GM23338 (cell line): ENCODE measurements around the gene ZNF823. TPM values are rescaled to one million over a fixed set of nuclear protein-coding genes. Genes with fewer than 3 reads are reported as not detected.

Experiments used
- ATAC-seq: fragments of 200-7000 bp; cut with Tn5 transposase; 3 replicates; pipeline ENCODE4 v1.9.1; 2020
- DNase-seq: peaks from one replicate; pipeline ENCODE4 v3.0.0-alpha.2; 2015; ENCODE audit warnings: low spot score
- H2AFZ ChIP-seq: fragments of 200-600 bp; sonication (generic); 2 replicates; pipeline ENCODE4 v1.8.0; 2016; ENCODE audit warnings: antibody characterized with exemption, mild to moderate bottlenecking, moderate library complexity
- H3F3A ChIP-seq: fragments of 200-600 bp; sonication (generic); replicated peaks from 2 replicates; pipeline ENCODE4 v1.8.0; 2017; ENCODE audit warnings: antibody characterized with exemption, mixed run types, low read depth
- H3K27ac ChIP-seq: fragments of 200-600 bp; sonication (generic); 2 replicates; pipeline ENCODE4 v1.6.1; 2016; ENCODE audit warnings: low read depth
- H3K27me3 ChIP-seq: fragments of 200-600 bp; sonication (generic); 2 replicates; pipeline ENCODE4 v1.8.0; 2016; ENCODE audit warnings: mild to moderate bottlenecking, mixed run types, moderate library complexity; ENCODE audit not compliant: insufficient read depth
- H3K36me3 ChIP-seq: fragments of 200-600 bp; sonication (generic); 2 replicates; pipeline ENCODE4 v1.8.0; 2016; ENCODE audit warnings: mild to moderate bottlenecking; ENCODE audit not compliant: insufficient read depth
- H3K4me1 ChIP-seq: fragments of 200-600 bp; sonication (generic); 2 replicates; pipeline ENCODE4 v1.8.0; 2016; ENCODE audit warnings: mild to moderate bottlenecking, moderate library complexity; ENCODE audit not compliant: insufficient read depth
- H3K4me2 ChIP-seq: fragments of 200-600 bp; sonication (generic); 2 replicates; pipeline ENCODE4 v1.7.1; 2017; ENCODE audit warnings: mixed run types
- H3K4me3 ChIP-seq: fragments of 200-600 bp; sonication (generic); 2 replicates; pipeline ENCODE4 v1.6.1; 2016; ENCODE audit warnings: mixed run types
- H3K79me2 ChIP-seq: fragments of 200-600 bp; sonication (generic); replicated peaks from 2 replicates; pipeline ENCODE4 v1.8.0; 2017; ENCODE audit warnings: mild to moderate bottlenecking; ENCODE audit not compliant: insufficient read depth
- H3K9me2 ChIP-seq: fragments of 200-600 bp; sonication (generic); 2 replicates; pipeline ENCODE4 v1.8.0; 2017; ENCODE audit not compliant: insufficient read depth
- H4K20me1 ChIP-seq: fragments of 200-600 bp; sonication (generic); replicated peaks from 2 replicates; pipeline ENCODE4 v1.8.0; 2017; ENCODE audit warnings: mild to moderate bottlenecking; ENCODE audit not compliant: insufficient read depth
- H3K27ac Mint-ChIP-seq: 2 replicates; pipeline ENCODE4 v1.8.0; 2020; ENCODE audit warnings: inconsistent platforms, mild to moderate bottlenecking, moderate library complexity, mixed read lengths
- H3K27me3 Mint-ChIP-seq: 3 replicates; pipeline ENCODE4 v1.8.0; 2022; ENCODE audit warnings: low read depth, mild to moderate bottlenecking, moderate library complexity, mixed read lengths, inconsistent platforms; ENCODE audit not compliant: insufficient read depth, poor library complexity
- H3K36me3 Mint-ChIP-seq: 3 replicates; pipeline ENCODE4 v1.8.0; 2021; ENCODE audit warnings: low read depth, mild to moderate bottlenecking, inconsistent platforms, moderate library complexity, mixed read lengths
- H3K4me1 Mint-ChIP-seq: 3 replicates; pipeline ENCODE4 v1.8.0; 2020; ENCODE audit warnings: mild to moderate bottlenecking, inconsistent platforms, mixed read lengths
- H3K4me3 Mint-ChIP-seq: 3 replicates; pipeline ENCODE4 v1.8.0; 2021; ENCODE audit warnings: moderate library complexity, mild to moderate bottlenecking, inconsistent platforms, mixed read lengths
- H3K9me3 Mint-ChIP-seq: 3 replicates; pipeline ENCODE4 v1.8.0; 2020; ENCODE audit warnings: moderate library complexity, mild to moderate bottlenecking, inconsistent platforms, mixed read lengths
- CREB1 ChIP-seq: fragments of 250-450 bp; sonication (Bioruptor Pico); IDR thresholded peaks from 2 replicates; pipeline ENCODE4 v1.5.0; 2020; ENCODE audit warnings: low read depth, mild to moderate bottlenecking, moderate library complexity
- EZH2 ChIP-seq: fragments of 200-600 bp; sonication (generic); IDR thresholded peaks from one replicate; pipeline ENCODE4 v1.8.0; 2017; ENCODE audit warnings: antibody characterized with exemption, mild to moderate bottlenecking, low read depth; ENCODE audit not compliant: unreplicated experiment
- EZH2phosphoT487 ChIP-seq: fragments of 200-600 bp; sonication (generic); IDR thresholded peaks from one replicate; pipeline ENCODE4 v1.8.1; 2018; ENCODE audit warnings: antibody characterized with exemption; ENCODE audit not compliant: unreplicated experiment
- JUNB ChIP-seq: IDR thresholded peaks from one replicate; pipeline ENCODE4 v1.6.1; 2016; ENCODE audit warnings: antibody characterized with exemption; ENCODE audit not compliant: unreplicated experiment
- NANOG ChIP-seq: IDR thresholded peaks from 2 replicates; pipeline ENCODE4 v1.6.1; 2016; ENCODE audit warnings: antibody characterized with exemption, borderline replicate concordance
- POLR2AphosphoS5 ChIP-seq: IDR thresholded peaks from 2 replicates; pipeline ENCODE4 v1.6.1; 2016; ENCODE audit warnings: antibody characterized with exemption, low read depth
- STAT1 ChIP-seq: IDR thresholded peaks from one replicate; pipeline ENCODE4 v1.6.1; 2016; ENCODE audit warnings: antibody characterized with exemption; ENCODE audit not compliant: unreplicated experiment
- ZNF114 ChIP-seq: fragments of 250-450 bp; sonication (Bioruptor Pico); IDR thresholded peaks from 2 replicates; pipeline ENCODE4 v1.5.0; 2020; ENCODE audit warnings: mild to moderate bottlenecking, moderate library complexity
- ZNF331 ChIP-seq: fragments of 250-450 bp; sonication (Bioruptor Pico); IDR thresholded peaks from 2 replicates; pipeline ENCODE4 v1.5.0; 2020; ENCODE audit warnings: low read depth, mild to moderate bottlenecking, moderate library complexity
- polyA plus RNA-seq: library from polyadenylated mRNA; unstranded; fragments of >200 nt; fragmentation: Nextera tagmentation; extraction: Ambion mirVana; gene quantifications from 2 replicates; pipeline ENCODE4 v1.2.1, GENCODE V29; 2016
- total RNA-seq: library from RNA; depleted of rRNA; stranded (reverse); fragments of >200 nt; shearing (Covaris generic); gene quantifications from 2 replicates; pipeline ENCODE4 v1.2.3, GENCODE V29; 2014
- TF ChIP-seq, protein P1 (sequence below): IDR thresholded peaks from one replicate; pipeline ENCODE4 v1.6.1; 2018; ENCODE audit warnings: antibody characterized with exemption; ENCODE audit not compliant: unreplicated experiment
- TF ChIP-seq, protein P2 (sequence below): fragments of 250-450 bp; sonication (Bioruptor Pico); IDR thresholded peaks from 2 replicates; pipeline ENCODE4 v1.5.0; 2020; ENCODE audit warnings: mild to moderate bottlenecking, moderate library complexity
- TF ChIP-seq, protein P3 (sequence below), 2 experiments: fragments of 200-600 bp in 1 of 2; sonication (generic) in 1 of 2; conservative IDR thresholded peaks; 2 replicates each; pipeline versions ENCODE4 v1.5.1 to v1.6.1; 2016 to 2017; ENCODE audit warnings: antibody characterized with exemption in 2 of 2, low read depth in 2 of 2, mild to moderate bottlenecking in 2 of 2, moderate library complexity in 1 of 2
- TF ChIP-seq, protein P4 (sequence below): IDR thresholded peaks from 2 replicates; pipeline ENCODE4 v1.6.1; 2016; ENCODE audit warnings: antibody characterized with exemption

The ZNF823 gene
- total and polyA plus RNA-seq, 2 experiments from 2014 or later, result 1.3 to 3.0 TPM

DNA sequence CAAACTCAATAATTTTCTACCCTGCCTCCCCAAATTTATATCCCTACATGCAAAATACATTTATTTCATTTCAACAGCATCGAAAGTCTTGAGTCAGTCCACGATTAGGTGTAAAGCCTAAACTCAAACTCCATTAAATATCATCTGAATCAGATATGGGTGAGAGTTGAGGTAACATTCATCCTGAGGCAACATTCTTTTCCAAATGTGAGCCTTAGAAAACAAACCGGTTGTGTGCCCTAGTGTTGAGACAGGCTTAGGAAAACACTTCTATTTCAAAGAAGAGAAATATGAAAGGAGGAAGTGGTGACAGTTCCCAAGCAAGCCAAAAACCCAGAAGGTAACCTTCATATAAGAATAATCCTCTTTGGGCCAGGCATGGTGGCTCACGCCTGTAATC, 15.9 kb upstream of the ZNF823 start:
- no peaks in the 10 kb centered on the region for H3K4me1 Mint-ChIP-seq
- no peak overlapping the region for H3K4me3 Mint-ChIP-seq
- no peaks in the 10 kb centered on the region for H3F3A ChIP-seq
- no peaks in the 10 kb centered on the region for H3K79me2 ChIP-seq
- no peak for TF ChIP-seq STAT1
- TF ChIP-seq, protein P1, sequence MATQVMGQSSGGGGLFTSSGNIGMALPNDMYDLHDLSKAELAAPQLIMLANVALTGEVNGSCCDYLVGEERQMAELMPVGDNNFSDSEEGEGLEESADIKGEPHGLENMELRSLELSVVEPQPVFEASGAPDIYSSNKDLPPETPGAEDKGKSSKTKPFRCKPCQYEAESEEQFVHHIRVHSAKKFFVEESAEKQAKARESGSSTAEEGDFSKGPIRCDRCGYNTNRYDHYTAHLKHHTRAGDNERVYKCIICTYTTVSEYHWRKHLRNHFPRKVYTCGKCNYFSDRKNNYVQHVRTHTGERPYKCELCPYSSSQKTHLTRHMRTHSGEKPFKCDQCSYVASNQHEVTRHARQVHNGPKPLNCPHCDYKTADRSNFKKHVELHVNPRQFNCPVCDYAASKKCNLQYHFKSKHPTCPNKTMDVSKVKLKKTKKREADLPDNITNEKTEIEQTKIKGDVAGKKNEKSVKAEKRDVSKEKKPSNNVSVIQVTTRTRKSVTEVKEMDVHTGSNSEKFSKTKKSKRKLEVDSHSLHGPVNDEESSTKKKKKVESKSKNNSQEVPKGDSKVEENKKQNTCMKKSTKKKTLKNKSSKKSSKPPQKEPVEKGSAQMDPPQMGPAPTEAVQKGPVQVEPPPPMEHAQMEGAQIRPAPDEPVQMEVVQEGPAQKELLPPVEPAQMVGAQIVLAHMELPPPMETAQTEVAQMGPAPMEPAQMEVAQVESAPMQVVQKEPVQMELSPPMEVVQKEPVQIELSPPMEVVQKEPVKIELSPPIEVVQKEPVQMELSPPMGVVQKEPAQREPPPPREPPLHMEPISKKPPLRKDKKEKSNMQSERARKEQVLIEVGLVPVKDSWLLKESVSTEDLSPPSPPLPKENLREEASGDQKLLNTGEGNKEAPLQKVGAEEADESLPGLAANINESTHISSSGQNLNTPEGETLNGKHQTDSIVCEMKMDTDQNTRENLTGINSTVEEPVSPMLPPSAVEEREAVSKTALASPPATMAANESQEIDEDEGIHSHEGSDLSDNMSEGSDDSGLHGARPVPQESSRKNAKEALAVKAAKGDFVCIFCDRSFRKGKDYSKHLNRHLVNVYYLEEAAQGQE, result no peak
- TF ChIP-seq JUNB, result no peak
- TF ChIP-seq ZNF331 (CRISPR knock-in tag), result no peak
- TF ChIP-seq, protein P2, sequence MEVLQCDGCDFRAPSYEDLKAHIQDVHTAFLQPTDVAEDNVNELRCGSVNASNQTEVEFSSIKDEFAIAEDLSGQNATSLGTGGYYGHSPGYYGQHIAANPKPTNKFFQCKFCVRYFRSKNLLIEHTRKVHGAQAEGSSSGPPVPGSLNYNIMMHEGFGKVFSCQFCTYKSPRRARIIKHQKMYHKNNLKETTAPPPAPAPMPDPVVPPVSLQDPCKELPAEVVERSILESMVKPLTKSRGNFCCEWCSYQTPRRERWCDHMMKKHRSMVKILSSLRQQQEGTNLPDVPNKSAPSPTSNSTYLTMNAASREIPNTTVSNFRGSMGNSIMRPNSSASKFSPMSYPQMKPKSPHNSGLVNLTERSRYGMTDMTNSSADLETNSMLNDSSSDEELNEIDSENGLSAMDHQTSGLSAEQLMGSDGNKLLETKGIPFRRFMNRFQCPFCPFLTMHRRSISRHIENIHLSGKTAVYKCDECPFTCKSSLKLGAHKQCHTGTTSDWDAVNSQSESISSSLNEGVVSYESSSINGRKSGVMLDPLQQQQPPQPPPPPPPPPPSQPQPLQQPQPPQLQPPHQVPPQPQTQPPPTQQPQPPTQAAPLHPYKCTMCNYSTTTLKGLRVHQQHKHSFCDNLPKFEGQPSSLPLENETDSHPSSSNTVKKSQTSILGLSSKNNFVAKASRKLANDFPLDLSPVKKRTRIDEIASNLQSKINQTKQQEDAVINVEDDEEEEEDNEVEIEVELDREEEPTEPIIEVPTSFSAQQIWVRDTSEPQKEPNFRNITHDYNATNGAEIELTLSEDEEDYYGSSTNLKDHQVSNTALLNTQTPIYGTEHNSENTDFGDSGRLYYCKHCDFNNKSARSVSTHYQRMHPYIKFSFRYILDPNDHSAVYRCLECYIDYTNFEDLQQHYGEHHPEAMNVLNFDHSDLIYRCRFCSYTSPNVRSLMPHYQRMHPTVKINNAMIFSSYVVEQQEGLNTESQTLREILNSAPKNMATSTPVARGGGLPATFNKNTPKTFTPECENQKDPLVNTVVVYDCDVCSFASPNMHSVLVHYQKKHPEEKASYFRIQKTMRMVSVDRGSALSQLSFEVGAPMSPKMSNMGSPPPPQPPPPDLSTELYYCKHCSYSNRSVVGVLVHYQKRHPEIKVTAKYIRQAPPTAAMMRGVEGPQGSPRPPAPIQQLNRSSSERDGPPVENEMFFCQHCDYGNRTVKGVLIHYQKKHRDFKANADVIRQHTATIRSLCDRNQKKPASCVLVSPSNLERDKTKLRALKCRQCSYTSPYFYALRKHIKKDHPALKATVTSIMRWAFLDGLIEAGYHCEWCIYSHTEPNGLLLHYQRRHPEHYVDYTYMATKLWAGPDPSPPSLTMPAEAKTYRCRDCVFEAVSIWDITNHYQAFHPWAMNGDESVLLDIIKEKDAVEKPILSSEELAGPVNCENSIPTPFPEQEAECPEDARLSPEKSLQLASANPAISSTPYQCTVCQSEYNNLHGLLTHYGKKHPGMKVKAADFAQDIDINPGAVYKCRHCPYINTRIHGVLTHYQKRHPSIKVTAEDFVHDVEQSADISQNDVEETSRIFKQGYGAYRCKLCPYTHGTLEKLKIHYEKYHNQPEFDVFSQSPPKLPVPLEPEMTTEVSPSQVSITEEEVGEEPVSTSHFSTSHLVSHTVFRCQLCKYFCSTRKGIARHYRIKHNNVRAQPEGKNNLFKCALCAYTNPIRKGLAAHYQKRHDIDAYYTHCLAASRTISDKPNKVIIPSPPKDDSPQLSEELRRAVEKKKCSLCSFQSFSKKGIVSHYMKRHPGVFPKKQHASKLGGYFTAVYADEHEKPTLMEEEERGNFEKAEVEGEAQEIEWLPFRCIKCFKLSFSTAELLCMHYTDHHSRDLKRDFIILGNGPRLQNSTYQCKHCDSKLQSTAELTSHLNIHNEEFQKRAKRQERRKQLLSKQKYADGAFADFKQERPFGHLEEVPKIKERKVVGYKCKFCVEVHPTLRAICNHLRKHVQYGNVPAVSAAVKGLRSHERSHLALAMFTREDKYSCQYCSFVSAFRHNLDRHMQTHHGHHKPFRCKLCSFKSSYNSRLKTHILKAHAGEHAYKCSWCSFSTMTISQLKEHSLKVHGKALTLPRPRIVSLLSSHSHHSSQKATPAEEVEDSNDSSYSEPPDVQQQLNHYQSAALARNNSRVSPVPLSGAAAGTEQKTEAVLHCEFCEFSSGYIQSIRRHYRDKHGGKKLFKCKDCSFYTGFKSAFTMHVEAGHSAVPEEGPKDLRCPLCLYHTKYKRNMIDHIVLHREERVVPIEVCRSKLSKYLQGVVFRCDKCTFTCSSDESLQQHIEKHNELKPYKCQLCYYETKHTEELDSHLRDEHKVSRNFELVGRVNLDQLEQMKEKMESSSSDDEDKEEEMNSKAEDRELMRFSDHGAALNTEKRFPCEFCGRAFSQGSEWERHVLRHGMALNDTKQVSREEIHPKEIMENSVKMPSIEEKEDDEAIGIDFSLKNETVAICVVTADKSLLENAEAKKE, result no peak
- no peak for TF ChIP-seq EZH2phosphoT487
- TF ChIP-seq CREB1 (CRISPR knock-in tag), result no peak
- TF ChIP-seq, protein P3, sequence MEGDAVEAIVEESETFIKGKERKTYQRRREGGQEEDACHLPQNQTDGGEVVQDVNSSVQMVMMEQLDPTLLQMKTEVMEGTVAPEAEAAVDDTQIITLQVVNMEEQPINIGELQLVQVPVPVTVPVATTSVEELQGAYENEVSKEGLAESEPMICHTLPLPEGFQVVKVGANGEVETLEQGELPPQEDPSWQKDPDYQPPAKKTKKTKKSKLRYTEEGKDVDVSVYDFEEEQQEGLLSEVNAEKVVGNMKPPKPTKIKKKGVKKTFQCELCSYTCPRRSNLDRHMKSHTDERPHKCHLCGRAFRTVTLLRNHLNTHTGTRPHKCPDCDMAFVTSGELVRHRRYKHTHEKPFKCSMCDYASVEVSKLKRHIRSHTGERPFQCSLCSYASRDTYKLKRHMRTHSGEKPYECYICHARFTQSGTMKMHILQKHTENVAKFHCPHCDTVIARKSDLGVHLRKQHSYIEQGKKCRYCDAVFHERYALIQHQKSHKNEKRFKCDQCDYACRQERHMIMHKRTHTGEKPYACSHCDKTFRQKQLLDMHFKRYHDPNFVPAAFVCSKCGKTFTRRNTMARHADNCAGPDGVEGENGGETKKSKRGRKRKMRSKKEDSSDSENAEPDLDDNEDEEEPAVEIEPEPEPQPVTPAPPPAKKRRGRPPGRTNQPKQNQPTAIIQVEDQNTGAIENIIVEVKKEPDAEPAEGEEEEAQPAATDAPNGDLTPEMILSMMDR (conservative IDR thresholded peaks at IDR 0.05; ENCODE audit: low read depth in 2 of 2), result no peak
- TF ChIP-seq, protein P4, sequence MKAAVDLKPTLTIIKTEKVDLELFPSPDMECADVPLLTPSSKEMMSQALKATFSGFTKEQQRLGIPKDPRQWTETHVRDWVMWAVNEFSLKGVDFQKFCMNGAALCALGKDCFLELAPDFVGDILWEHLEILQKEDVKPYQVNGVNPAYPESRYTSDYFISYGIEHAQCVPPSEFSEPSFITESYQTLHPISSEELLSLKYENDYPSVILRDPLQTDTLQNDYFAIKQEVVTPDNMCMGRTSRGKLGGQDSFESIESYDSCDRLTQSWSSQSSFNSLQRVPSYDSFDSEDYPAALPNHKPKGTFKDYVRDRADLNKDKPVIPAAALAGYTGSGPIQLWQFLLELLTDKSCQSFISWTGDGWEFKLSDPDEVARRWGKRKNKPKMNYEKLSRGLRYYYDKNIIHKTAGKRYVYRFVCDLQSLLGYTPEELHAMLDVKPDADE, result no peak
- TF ChIP-seq ZNF114 (CRISPR knock-in tag), result no peak
- TF ChIP-seq NANOG, result no peak
- no peak for TF ChIP-seq EZH2
- TF ChIP-seq POLR2AphosphoS5, result no peak
- peaks cover 80% of the 10 kb centered on the region for H3K9me3 Mint-ChIP-seq
- H3K36me3 ChIP-seq, result peaks cover 3% of the 10 kb centered on the region; the same call in 1 of the 2 replicates
- no peak for ATAC-seq
- H3K27me3 Mint-ChIP-seq, result peaks cover 1% of the 10 kb centered on the region
- no peak overlapping the region for H3K4me3 ChIP-seq
- H3K27me3 ChIP-seq, result no peaks in the 10 kb centered on the region
- no peaks in the 10 kb centered on the region for H3K9me2 ChIP-seq
- H3K27ac Mint-ChIP-seq, result no peak overlapping the region
- H3K4me1 ChIP-seq, result no peaks in the 10 kb centered on the region
- H2AFZ ChIP-seq, result no peak overlapping the region
- peaks cover 3% of the 10 kb centered on the region; the same call in 1 of the 3 replicates for H3K36me3 Mint-ChIP-seq
- DNase-seq, result no peak
- no peak overlapping the region for H3K27ac ChIP-seq
- no peaks in the 10 kb centered on the region for H4K20me1 ChIP-seq
- no peak overlapping the region for H3K4me2 ChIP-seq
